H9 (cell line): ENCODE measurements around the gene RUNX2. TPM values are rescaled to one million over a fixed set of nuclear protein-coding genes. Genes with fewer than 3 reads are reported as not detected.

Experiments
- DNase-seq: peaks from one replicate; pipeline ENCODE4 v3.0.0-alpha.2; 2017
- H2AFZ ChIP-seq: one replicate; pipeline ENCODE4 v1.6.1; 2013; ENCODE audit warnings: mild to moderate bottlenecking, low read length, control low read depth, moderate library complexity
- H2AK5ac ChIP-seq: 2 replicates; pipeline ENCODE4 v1.6.1; 2013; ENCODE audit warnings: low read length, control low read depth, mixed read lengths; ENCODE audit not compliant: insufficient read length
- H2BK120ac ChIP-seq: one replicate; pipeline ENCODE4 v1.6.1; 2013; ENCODE audit warnings: low read depth, mild to moderate bottlenecking, low read length, control low read depth, inconsistent platforms; ENCODE audit not compliant: poor library complexity, severe bottlenecking
- H2BK12ac ChIP-seq: 2 replicates; pipeline ENCODE4 v1.6.1; 2013; ENCODE audit warnings: low read length, control low read depth, mixed read lengths, low read depth; ENCODE audit not compliant: insufficient read length
- H2BK15ac ChIP-seq: 2 replicates; pipeline ENCODE4 v1.6.1; 2013; ENCODE audit warnings: low read depth, low read length, control low read depth
- H2BK20ac ChIP-seq: one replicate; pipeline ENCODE4 v1.6.1; 2013; ENCODE audit warnings: low read depth, mild to moderate bottlenecking, low read length, control low read depth, inconsistent platforms; ENCODE audit not compliant: poor library complexity, severe bottlenecking
- H2BK5ac ChIP-seq: 2 replicates; pipeline ENCODE4 v1.6.1; 2013; ENCODE audit warnings: low read length, control low read depth, mixed read lengths; ENCODE audit not compliant: insufficient read length
- H3K14ac ChIP-seq: 2 replicates; pipeline ENCODE4 v1.6.1; 2013; ENCODE audit warnings: low read length, control low read depth; ENCODE audit not compliant: insufficient read depth
- H3K18ac ChIP-seq: 2 replicates; pipeline ENCODE4 v1.6.1; 2013; ENCODE audit warnings: low read depth, mild to moderate bottlenecking, mixed read lengths, low read length, control low read depth; ENCODE audit not compliant: insufficient read length
- H3K23ac ChIP-seq: 2 replicates; pipeline ENCODE4 v1.6.1; 2013; ENCODE audit warnings: low read length, control low read depth, mixed read lengths, low read depth; ENCODE audit not compliant: insufficient read length
- H3K23me2 ChIP-seq: 2 replicates; pipeline ENCODE4 v1.6.1; 2013; ENCODE audit warnings: low read depth, mild to moderate bottlenecking, mixed read lengths, low read length, control low read depth; ENCODE audit not compliant: insufficient read length, poor library complexity, severe bottlenecking
- H3K27ac ChIP-seq: 2 replicates; pipeline ENCODE4 v1.5.1; 2013; ENCODE audit warnings: low read length, control low read depth, mixed read lengths, low read depth; ENCODE audit not compliant: insufficient read length
- H3K27me3 ChIP-seq: 2 replicates; pipeline ENCODE4 v1.6.1; 2013; ENCODE audit warnings: low read length, control low read depth, inconsistent platforms; ENCODE audit not compliant: insufficient read depth
- H3K4ac ChIP-seq: 2 replicates; pipeline ENCODE4 v1.6.1; 2013; ENCODE audit warnings: low read depth, mild to moderate bottlenecking, control low read depth, inconsistent platforms, low read length, moderate library complexity
- H3K4me1 ChIP-seq: 2 replicates; pipeline ENCODE4 v1.6.1; 2013; ENCODE audit warnings: low read length, control low read depth, inconsistent platforms; ENCODE audit not compliant: insufficient read depth
- H3K4me2 ChIP-seq: 2 replicates; pipeline ENCODE4 v1.6.1; 2013; ENCODE audit warnings: low read length, control low read depth, mixed read lengths; ENCODE audit not compliant: insufficient read length, insufficient read depth
- H3K56ac ChIP-seq: 2 replicates; pipeline ENCODE4 v1.6.1; 2013; ENCODE audit warnings: low read depth, mild to moderate bottlenecking, mixed read lengths, low read length, control low read depth; ENCODE audit not compliant: insufficient read length
- H3K79me1 ChIP-seq: 2 replicates; pipeline ENCODE4 v1.6.1; 2013; ENCODE audit warnings: low read depth, mild to moderate bottlenecking, moderate library complexity, low read length, control low read depth, inconsistent platforms; ENCODE audit not compliant: insufficient read depth, poor library complexity, severe bottlenecking
- H3K79me2 ChIP-seq: 2 replicates; pipeline ENCODE4 v1.6.1; 2013; ENCODE audit warnings: low read length, control low read depth, inconsistent platforms; ENCODE audit not compliant: insufficient read depth
- H3K9ac ChIP-seq: 2 replicates; pipeline ENCODE4 v1.6.1; 2013; ENCODE audit warnings: low read length, control low read depth, mixed read lengths; ENCODE audit not compliant: insufficient read length; ENCODE audit errors: extremely low read depth
- H3K9me3 ChIP-seq: one replicate; pipeline ENCODE4 v1.6.1; 2013; ENCODE audit warnings: low read depth, low read length, inconsistent platforms; ENCODE audit not compliant: control insufficient read depth
- H3T11ph ChIP-seq: one replicate; pipeline ENCODE4 v1.6.1; 2013; ENCODE audit warnings: mild to moderate bottlenecking, low read length, control low read depth, inconsistent platforms
- H4K20me1 ChIP-seq: one replicate; pipeline ENCODE4 v1.6.1; 2013; ENCODE audit not compliant: control insufficient read depth, insufficient read length, insufficient read depth
- H4K5ac ChIP-seq: 2 replicates; pipeline ENCODE4 v1.6.1; 2013; ENCODE audit warnings: low read depth, mild to moderate bottlenecking, mixed read lengths, low read length, control low read depth; ENCODE audit not compliant: insufficient read length
- H4K8ac ChIP-seq: replicated peaks from 2 replicates; pipeline ENCODE4 v1.6.1; 2013; ENCODE audit warnings: low read length, control low read depth, mixed read lengths, low read depth; ENCODE audit not compliant: insufficient read length
- H4K91ac ChIP-seq: 2 replicates; pipeline ENCODE4 v1.6.1; 2013; ENCODE audit warnings: low read depth, mild to moderate bottlenecking, moderate library complexity, mixed read lengths, low read length, control low read depth; ENCODE audit not compliant: insufficient read length
- H3K27ac Mint-ChIP-seq, 3 experiments: 2 replicates in 2 of 3; 3 replicates in 1 of 3; pipeline ENCODE4 v1.8.0; 2020 to 2021; ENCODE audit warnings: mixed read lengths in 3 of 3, mild to moderate bottlenecking in 1 of 3, moderate library complexity in 1 of 3
- H3K27me3 Mint-ChIP-seq: 2 replicates; pipeline ENCODE4 v1.8.0; 2021; ENCODE audit warnings: low read depth, mild to moderate bottlenecking, moderate library complexity, mixed read lengths
- H3K36me3 Mint-ChIP-seq, 3 experiments: 2 replicates in 2 of 3; 3 replicates in 1 of 3; pipeline ENCODE4 v1.8.0; 2020 to 2021; ENCODE audit warnings: low read depth in 3 of 3, mixed read lengths in 3 of 3; ENCODE audit not compliant: insufficient read depth in 1 of 3
- H3K4me1 Mint-ChIP-seq, 2 experiments: 2 replicates each; pipeline ENCODE4 v1.8.0; 2020; ENCODE audit warnings: mixed read lengths in 2 of 2
- H3K4me3 Mint-ChIP-seq, 2 experiments: 2 replicates in 1 of 2; 3 replicates in 1 of 2; pipeline ENCODE4 v1.8.0; 2020 to 2021; ENCODE audit warnings: mild to moderate bottlenecking in 2 of 2, mixed read lengths in 2 of 2, moderate library complexity in 1 of 2
- H3K9me3 Mint-ChIP-seq, 2 experiments: 2 replicates in 1 of 2; 3 replicates in 1 of 2; pipeline ENCODE4 v1.8.0; 2020; ENCODE audit warnings: mild to moderate bottlenecking in 2 of 2, mixed read lengths in 2 of 2, moderate library complexity in 1 of 2
- CTCF ChIP-seq: fragments of 200-600 bp; sonication (generic); conservative IDR thresholded peaks from 3 replicates; pipeline ENCODE4 v1.8.0; 2021; ENCODE audit warnings: antibody characterized with exemption, mild to moderate bottlenecking
- WGBS: extraction: QIAGEN DNeasy Blood & Tissue Kit; methylation state at CpG from one replicate; pipeline ENCODE4 v1.1.7; 2013; ENCODE audit warnings: missing lambda C conversion rate, low lambda C conversion rate, mixed read lengths; ENCODE audit not compliant: insufficient read length; ENCODE audit errors: extremely low coverage; 5-methylcytosine and 5-hydroxymethylcytosine counted together
- total RNA-seq: library from RNA; stranded (reverse); gene quantifications from 2 replicates; pipeline ENCODE4 v1.2.1, GENCODE V29; 2021

The RUNX2 gene
- total RNA-seq, 1 experiment from 2014 or later: 0.15 TPM

- Histone ChIP-seq H3K79me2 (no peaks in the 10 kb centered on the region), H3K14ac (no peak overlapping the region), H3K9ac (no peak overlapping the region), H3K23me2 (no peaks in the 10 kb centered on the region), H3K4ac (no peak overlapping the region), H4K91ac (no peak overlapping the region), H3K4me1 (no peaks in the 10 kb centered on the region), H3T11ph (no peak overlapping the region), H4K5ac (no peak overlapping the region), H4K20me1 (no peaks in the 10 kb centered on the region), H3K18ac (no peak overlapping the region), H3K9me3 (no peaks in the 10 kb centered on the region), H4K8ac (no peak overlapping the region), H3K27ac (no peak overlapping the region), H3K56ac (no peak overlapping the region), H2BK12ac (no peak overlapping the region), H3K79me1 (no peaks in the 10 kb centered on the region), H2AK5ac (no peak overlapping the region), H3K4me2 (no peak overlapping the region), H2BK20ac (no peak overlapping the region), H2BK15ac (no peak overlapping the region), H2BK120ac (no peak overlapping the region), H2BK5ac (no peak overlapping the region), H3K27me3 (no peaks in the 10 kb centered on the region), H3K23ac (no peak overlapping the region), H2AFZ (no peak overlapping the region)
- no peaks in the 10 kb centered on the region for H3K36me3 Mint-ChIP-seq
- WGBS: no CpG with 5 or more reads among the region's 4 CpGs
- H3K27me3 Mint-ChIP-seq: no peaks in the 10 kb centered on the region
- H3K27ac Mint-ChIP-seq: no peak overlapping the region
- no peak overlapping the region for H3K4me3 Mint-ChIP-seq
- H3K4me1 Mint-ChIP-seq: peaks cover 2% of the 10 kb centered on the region in 2 experiments; a peak in 2 of 4 replicates
- TF ChIP-seq CTCF: no peak
- no peak for DNase-seq
- H3K9me3 Mint-ChIP-seq: no peaks in the 10 kb centered on the region
These were observed 375.0 kb downstream of the RUNX2 start for GRCh38 chr6:45702849-45703739.
